ENCODE data around the gene ATP11C. TPM values are rescaled to one million over a fixed set of nuclear protein-coding genes. Genes with fewer than 3 reads are reported as not detected.
"Not testable (repeated sequence)": the region's sequence is repeated elsewhere in the genome, so short reads cannot be mapped to it uniquely, and the experiment has no call there.

ATP11C gene
- total RNA-seq, 1 donor from 2014 or later: 36.3 TPM

GRCh38 chrX:139724626-139725025 is 208.2 kb downstream of the ATP11C start:
- no peak for DNase-seq (ENCODE audit: low spot score)

- no peak for DNase-seq (ENCODE audit: low spot score)
Measured at GRCh38 chrX:139720979-139721378, 211.9 kb downstream of the ATP11C start.

GRCh38 chrX:139720136-139720535 is 212.7 kb downstream of the ATP11C start:
- no peak for DNase-seq (ENCODE audit: low spot score)

DNA sequence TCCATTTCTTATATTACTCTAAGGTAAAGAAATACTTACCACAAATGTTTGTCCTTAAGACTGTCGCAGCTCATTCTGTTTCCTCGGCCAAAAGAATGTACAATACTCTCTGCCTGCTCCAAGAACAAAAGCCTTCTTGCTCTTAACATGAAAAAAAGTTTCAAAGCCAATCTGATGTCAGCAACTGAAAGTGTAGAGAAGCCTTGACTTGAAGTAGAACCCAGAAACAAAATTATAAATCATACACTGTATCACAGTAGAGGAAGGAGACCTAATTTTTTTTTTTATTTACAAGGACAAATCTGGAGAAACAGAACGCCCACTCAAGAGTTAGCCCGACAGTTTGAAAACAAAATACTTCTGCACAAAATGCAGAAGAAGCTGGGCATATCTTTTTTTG is 224.8 kb downstream of the ATP11C start, which contains the start of gene MCF2:
Gene MCF2 (minus strand): TSS at position 101 of the 400 bp plus-strand sequence. CDS start 56,423 bp downstream, outside the sequence.
- no peak for DNase-seq (ENCODE audit: low spot score)

- no peak for DNase-seq (ENCODE audit: low spot score)
Measured at GRCh38 chrX:139702658-139703057, 230.2 kb downstream of the ATP11C start.

- DNase-seq (ENCODE audit: low spot score): no peak
Measured at GRCh38 chrX:139692908-139693307, 239.9 kb downstream of the ATP11C start.

GRCh38 chrX:139692506-139692849 is 240.4 kb downstream of the ATP11C start:
- no peak for DNase-seq (ENCODE audit: low spot score)

- DNase-seq (ENCODE audit: low spot score): no peak
Measured at GRCh38 chrX:139691843-139692505, 240.9 kb downstream of the ATP11C start.

DNA sequence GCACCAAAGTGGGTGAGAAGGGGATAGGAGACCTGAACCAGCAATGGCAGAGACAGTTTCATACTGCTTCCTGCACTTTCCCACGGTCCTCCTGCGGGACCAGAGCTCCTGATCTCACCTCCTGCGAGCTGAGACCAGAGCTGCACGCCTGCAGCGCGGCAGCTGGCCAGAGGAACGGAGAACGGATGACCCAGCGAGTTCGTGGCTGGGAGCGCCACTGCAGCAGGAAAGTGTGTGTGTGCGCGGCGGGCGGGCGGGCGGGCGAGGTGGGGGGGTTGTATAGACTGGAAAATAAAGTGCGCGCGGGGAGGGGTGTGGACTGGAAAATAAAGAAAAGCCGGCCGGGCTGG is 241.4 kb downstream of the ATP11C start:
- no peak for DNase-seq (ENCODE audit: low spot score)

- DNase-seq (ENCODE audit: low spot score): not testable (repeated sequence)
Measured at GRCh38 chrX:139685175-139685574, 247.7 kb downstream of the ATP11C start.

- DNase-seq (ENCODE audit: low spot score): no peak
Measured at GRCh38 chrX:139680356-139680755, 252.5 kb downstream of the ATP11C start.

Other genes starting within 250 kb of the ATP11C start
- gene MCF2, start 224.9 kb downstream of the ATP11C start, total RNA-seq: 0.68 TPM
- not detected for gene CXorf66, start 32.5 kb upstream of the ATP11C start, total RNA-seq

Data from ureter (tissue), 1 donor.